HEK293 (cell line): ENCODE measurements around the gene TRIM26.

Source experiments
- CTCF ChIP-seq: fragments of 450-650 bp; formaldehyde crosslinking; IDR thresholded peaks from 2 replicates; pipeline ENCODE4 v1.5.1; 2016; ENCODE audit warnings: missing biosample characterization, missing genetic modification characterization
- GLI4 ChIP-seq: fragments of 450-650 bp; formaldehyde crosslinking; IDR thresholded peaks from 2 replicates; pipeline ENCODE4 v1.5.1; 2016; ENCODE audit warnings: missing biosample characterization, missing genetic modification characterization
- ZBTB20 ChIP-seq: fragments of 450-650 bp; formaldehyde crosslinking; IDR thresholded peaks from 2 replicates; pipeline ENCODE4 v1.5.1; 2016; ENCODE audit warnings: missing biosample characterization, missing genetic modification characterization
- ZNF19 ChIP-seq: fragments of 450-650 bp; formaldehyde crosslinking; IDR thresholded peaks from 2 replicates; pipeline ENCODE4; 2016; ENCODE audit warnings: missing biosample characterization, missing genetic modification characterization, low read depth
- ZNF394 ChIP-seq: fragments of 450-650 bp; formaldehyde crosslinking; IDR thresholded peaks from 2 replicates; pipeline ENCODE4 v1.5.1; 2016; ENCODE audit warnings: missing biosample characterization, missing genetic modification characterization, mild to moderate bottlenecking, moderate library complexity, borderline replicate concordance

GRCh38 chr6:30216096-30216495 lies 2.9 kb upstream of the TRIM26 start:
- TF ChIP-seq ZNF19 (tag by site-specific recombination): no peak
- no peak for TF ChIP-seq CTCF
- TF ChIP-seq ZBTB20: no peak
- no peak for TF ChIP-seq GLI4 (tag by site-specific recombination)
- TF ChIP-seq ZNF394: no peak
